WI38 (cell line): ENCODE data around the gene MRGPRE.

Source experiments
- H3K4me3 ChIP-seq: 2 replicates; pipeline ENCODE4 v1.5.1; 2011; ENCODE audit warnings: low read depth, mild to moderate bottlenecking, control low read depth, low read length
- TF ChIP-seq, protein P1 (sequence below): IDR thresholded peaks from 2 replicates; pipeline ENCODE4 v1.5.1; 2012; ENCODE audit warnings: low read depth, mild to moderate bottlenecking, control low read depth, low read length

The MRGPRE gene

DNA sequence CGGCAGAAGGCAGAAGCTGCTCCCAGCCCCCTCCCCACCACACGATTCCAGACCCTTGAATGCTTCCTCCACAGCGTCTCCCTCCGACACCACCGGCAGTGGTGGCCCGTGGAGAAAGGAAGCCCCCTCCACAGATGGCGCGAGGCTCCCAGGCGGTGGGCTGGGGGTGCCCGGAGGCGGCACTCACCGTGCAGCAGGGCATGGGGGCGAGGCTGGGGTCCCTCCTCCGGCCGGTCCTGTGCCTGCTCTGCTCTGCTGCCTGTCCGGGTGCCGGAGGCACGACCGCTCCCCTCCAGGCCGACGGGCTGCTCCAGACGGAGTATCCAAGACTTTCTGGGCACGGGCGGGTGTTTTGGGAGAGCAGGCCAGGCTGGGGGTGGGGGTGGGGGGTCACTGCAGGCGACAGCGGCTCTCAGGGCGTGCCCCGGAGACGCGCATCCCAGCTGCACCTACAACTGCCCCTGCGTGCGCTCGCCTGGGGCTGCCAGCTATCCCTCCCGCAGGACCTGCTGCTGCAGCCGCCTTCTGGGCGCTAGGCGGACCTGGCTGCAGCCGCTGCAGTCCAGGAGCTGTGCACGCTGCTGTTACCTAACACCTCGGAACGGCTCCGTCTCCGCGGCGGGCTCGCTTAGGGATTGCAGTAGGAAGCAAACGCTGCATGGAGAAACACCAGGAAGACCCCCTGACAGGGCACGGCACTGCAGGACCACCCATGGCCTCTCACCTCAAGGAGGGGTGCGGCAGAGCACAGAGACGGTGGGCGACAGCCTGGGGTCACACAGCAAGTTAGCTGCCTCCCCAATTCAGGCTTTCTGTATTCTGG, 28.8 kb downstream of the MRGPRE start:
- TF ChIP-seq, protein P1, sequence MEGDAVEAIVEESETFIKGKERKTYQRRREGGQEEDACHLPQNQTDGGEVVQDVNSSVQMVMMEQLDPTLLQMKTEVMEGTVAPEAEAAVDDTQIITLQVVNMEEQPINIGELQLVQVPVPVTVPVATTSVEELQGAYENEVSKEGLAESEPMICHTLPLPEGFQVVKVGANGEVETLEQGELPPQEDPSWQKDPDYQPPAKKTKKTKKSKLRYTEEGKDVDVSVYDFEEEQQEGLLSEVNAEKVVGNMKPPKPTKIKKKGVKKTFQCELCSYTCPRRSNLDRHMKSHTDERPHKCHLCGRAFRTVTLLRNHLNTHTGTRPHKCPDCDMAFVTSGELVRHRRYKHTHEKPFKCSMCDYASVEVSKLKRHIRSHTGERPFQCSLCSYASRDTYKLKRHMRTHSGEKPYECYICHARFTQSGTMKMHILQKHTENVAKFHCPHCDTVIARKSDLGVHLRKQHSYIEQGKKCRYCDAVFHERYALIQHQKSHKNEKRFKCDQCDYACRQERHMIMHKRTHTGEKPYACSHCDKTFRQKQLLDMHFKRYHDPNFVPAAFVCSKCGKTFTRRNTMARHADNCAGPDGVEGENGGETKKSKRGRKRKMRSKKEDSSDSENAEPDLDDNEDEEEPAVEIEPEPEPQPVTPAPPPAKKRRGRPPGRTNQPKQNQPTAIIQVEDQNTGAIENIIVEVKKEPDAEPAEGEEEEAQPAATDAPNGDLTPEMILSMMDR, result no peak
- no peak overlapping the region for H3K4me3 ChIP-seq

DNA sequence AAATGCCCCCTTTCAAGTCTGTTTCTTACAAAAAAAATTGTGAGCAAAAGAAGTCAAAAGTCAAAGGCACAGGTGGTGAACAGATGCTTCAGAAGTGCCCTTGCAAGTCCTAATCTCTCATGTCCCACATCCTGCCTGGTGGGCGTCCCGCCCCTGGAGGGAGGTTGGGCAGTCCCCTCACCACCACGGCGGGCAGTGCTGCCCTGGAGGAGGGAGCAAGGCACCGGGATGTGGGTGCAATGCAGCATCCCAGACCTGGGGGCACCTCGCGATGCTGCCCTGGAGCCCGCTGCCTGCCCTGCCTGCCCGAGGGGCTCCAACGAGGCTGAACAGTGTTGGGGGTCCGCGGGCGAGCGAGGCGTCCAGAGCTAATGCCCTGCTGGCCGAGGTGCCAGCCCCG, 29.5 kb downstream of the MRGPRE start:
- TF ChIP-seq, protein P1, result no peak
- H3K4me3 ChIP-seq, result no peak overlapping the region

DNA sequence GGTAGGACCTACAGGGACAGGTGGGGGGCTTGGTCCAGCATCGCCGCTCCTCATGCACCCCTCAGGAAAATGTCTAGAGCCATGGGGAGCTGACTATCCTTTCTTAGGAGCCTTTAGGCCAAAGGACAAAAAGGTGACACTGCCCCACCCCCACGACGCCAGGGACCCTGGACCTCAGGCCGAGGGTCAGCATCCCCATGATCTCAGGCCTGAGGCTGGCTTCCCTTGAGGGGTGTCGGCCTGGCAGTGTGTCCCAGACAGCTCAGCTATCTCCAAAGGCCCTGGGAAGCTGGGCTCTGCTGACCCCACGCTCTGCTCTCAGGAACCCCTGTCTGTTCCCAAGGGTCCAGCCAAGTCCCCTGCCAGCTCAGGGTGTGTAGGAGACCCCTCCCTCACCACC, 29.9 kb downstream of the MRGPRE start:
- TF ChIP-seq, protein P1, result no peak
- H3K4me3 ChIP-seq, result no peak overlapping the region

DNA sequence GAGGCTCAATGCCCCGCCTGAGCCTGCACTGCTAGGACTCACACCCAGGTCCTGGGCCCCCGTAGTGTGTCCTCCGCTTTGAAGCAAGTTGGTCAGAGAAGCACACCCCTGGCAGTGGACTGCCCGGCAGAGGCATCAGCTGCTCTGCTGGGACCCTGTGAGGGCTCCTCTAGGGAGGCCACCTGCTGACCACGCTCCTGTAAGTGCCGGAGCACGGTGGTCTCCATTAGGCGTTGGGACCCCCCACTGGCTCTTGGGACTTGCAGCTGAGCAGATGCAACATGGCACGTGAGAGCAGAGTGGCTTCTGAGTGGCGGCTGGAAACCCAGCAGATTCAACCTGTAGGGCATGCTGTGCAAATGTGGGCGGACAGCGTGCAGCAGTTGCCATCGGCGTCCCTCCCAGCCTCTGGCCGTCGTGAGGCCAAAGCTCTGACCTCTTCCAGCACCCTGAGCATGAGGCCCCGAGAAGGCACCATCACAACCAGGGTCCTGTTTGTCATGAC, 30.5 kb downstream of the MRGPRE start:
- TF ChIP-seq, protein P1, result no peak
- no peak overlapping the region for H3K4me3 ChIP-seq

DNA sequence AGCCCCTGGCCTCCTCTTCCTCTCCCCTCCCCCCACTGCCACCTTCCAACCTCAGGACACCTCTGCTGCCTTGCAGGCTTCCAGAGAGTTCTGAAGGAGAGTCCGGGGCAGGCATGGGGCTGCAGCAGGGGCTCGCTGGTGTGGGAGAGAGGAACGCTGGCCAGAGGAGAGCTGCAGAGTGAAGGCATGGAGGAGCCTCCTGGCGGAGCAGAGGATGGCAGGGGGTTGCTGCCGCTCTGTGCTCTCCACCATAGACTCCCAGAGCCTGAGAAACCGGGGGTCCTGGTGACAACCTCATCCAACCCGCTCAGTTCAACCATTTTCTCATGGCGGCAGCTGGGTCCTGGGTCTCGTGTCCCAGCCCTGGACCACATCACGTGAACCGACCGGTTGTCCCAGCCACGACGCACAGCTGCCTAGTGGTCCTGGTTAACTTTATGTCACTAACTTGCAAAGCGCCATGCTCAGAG, 31.1 kb downstream of the MRGPRE start:
- no peak overlapping the region for H3K4me3 ChIP-seq
- TF ChIP-seq, protein P1, result no peak

DNA sequence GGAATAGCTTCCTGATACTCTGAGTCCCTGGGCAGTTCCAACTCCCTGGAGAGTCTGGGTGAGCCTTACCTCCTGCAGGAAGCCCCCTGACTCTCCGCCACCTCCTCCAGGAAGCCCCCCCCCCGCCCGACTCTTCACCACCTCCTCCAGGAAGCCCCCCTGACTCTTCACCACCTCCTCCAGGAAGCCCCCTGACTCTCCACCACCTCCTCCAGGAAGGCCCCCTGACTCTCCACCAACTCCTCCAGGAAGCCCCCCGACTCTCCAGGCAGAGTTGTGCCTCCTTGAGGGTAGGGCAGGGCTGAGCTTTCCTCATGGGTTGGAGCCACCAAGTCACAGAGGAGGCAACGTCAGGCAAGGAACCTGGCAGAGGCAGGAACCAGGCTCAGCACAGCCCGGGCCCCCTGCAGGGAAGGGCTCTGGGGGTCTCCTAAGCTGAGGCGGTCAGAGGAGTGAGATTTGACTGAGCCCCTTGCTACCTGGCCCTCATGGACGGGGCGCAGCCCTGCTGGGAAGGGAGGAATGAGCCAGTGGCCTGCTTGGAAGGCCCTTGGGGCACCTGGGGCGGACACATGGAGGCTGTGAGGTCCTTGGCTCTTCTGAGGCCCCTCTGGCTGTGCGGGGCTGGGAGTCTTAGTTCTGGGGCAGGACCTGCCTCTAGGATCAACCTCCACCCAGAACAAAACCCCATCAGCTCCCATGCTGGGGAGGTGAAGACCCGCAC, 31.7 kb downstream of the MRGPRE start:
- TF ChIP-seq, protein P1, result no peak
- H3K4me3 ChIP-seq, result no peak overlapping the region
